H9 (cell line): ENCODE results near the gene CFAP73. TPM values are rescaled to one million over a fixed set of nuclear protein-coding genes. Genes with fewer than 3 reads are reported as not detected.

Source experiments
- DNase-seq: peaks from one replicate; pipeline ENCODE4 v3.0.0-alpha.2; 2017
- H2AFZ ChIP-seq: one replicate; pipeline ENCODE4 v1.6.1; 2013; ENCODE audit warnings: mild to moderate bottlenecking, low read length, control low read depth, moderate library complexity
- H2AK5ac ChIP-seq: 2 replicates; pipeline ENCODE4 v1.6.1; 2013; ENCODE audit warnings: low read length, control low read depth, mixed read lengths; ENCODE audit not compliant: insufficient read length
- H2BK120ac ChIP-seq: one replicate; pipeline ENCODE4 v1.6.1; 2013; ENCODE audit warnings: low read depth, mild to moderate bottlenecking, low read length, control low read depth, inconsistent platforms; ENCODE audit not compliant: poor library complexity, severe bottlenecking
- H2BK12ac ChIP-seq: 2 replicates; pipeline ENCODE4 v1.6.1; 2013; ENCODE audit warnings: low read length, control low read depth, mixed read lengths, low read depth; ENCODE audit not compliant: insufficient read length
- H2BK15ac ChIP-seq: 2 replicates; pipeline ENCODE4 v1.6.1; 2013; ENCODE audit warnings: low read depth, low read length, control low read depth
- H2BK20ac ChIP-seq: one replicate; pipeline ENCODE4 v1.6.1; 2013; ENCODE audit warnings: low read depth, mild to moderate bottlenecking, low read length, control low read depth, inconsistent platforms; ENCODE audit not compliant: poor library complexity, severe bottlenecking
- H2BK5ac ChIP-seq: 2 replicates; pipeline ENCODE4 v1.6.1; 2013; ENCODE audit warnings: low read length, control low read depth, mixed read lengths; ENCODE audit not compliant: insufficient read length
- H3K14ac ChIP-seq: 2 replicates; pipeline ENCODE4 v1.6.1; 2013; ENCODE audit warnings: low read length, control low read depth; ENCODE audit not compliant: insufficient read depth
- H3K18ac ChIP-seq: 2 replicates; pipeline ENCODE4 v1.6.1; 2013; ENCODE audit warnings: low read depth, mild to moderate bottlenecking, mixed read lengths, low read length, control low read depth; ENCODE audit not compliant: insufficient read length
- H3K23ac ChIP-seq: 2 replicates; pipeline ENCODE4 v1.6.1; 2013; ENCODE audit warnings: low read length, control low read depth, mixed read lengths, low read depth; ENCODE audit not compliant: insufficient read length
- H3K23me2 ChIP-seq: 2 replicates; pipeline ENCODE4 v1.6.1; 2013; ENCODE audit warnings: low read depth, mild to moderate bottlenecking, mixed read lengths, low read length, control low read depth; ENCODE audit not compliant: insufficient read length, poor library complexity, severe bottlenecking
- H3K27ac ChIP-seq: 2 replicates; pipeline ENCODE4 v1.5.1; 2013; ENCODE audit warnings: low read length, control low read depth, mixed read lengths, low read depth; ENCODE audit not compliant: insufficient read length
- H3K27me3 ChIP-seq: 2 replicates; pipeline ENCODE4 v1.6.1; 2013; ENCODE audit warnings: low read length, control low read depth, inconsistent platforms; ENCODE audit not compliant: insufficient read depth
- H3K4ac ChIP-seq: 2 replicates; pipeline ENCODE4 v1.6.1; 2013; ENCODE audit warnings: low read depth, mild to moderate bottlenecking, control low read depth, inconsistent platforms, low read length, moderate library complexity
- H3K4me1 ChIP-seq: 2 replicates; pipeline ENCODE4 v1.6.1; 2013; ENCODE audit warnings: low read length, control low read depth, inconsistent platforms; ENCODE audit not compliant: insufficient read depth
- H3K4me2 ChIP-seq: 2 replicates; pipeline ENCODE4 v1.6.1; 2013; ENCODE audit warnings: low read length, control low read depth, mixed read lengths; ENCODE audit not compliant: insufficient read length, insufficient read depth
- H3K56ac ChIP-seq: 2 replicates; pipeline ENCODE4 v1.6.1; 2013; ENCODE audit warnings: low read depth, mild to moderate bottlenecking, mixed read lengths, low read length, control low read depth; ENCODE audit not compliant: insufficient read length
- H3K79me1 ChIP-seq: 2 replicates; pipeline ENCODE4 v1.6.1; 2013; ENCODE audit warnings: low read depth, mild to moderate bottlenecking, moderate library complexity, low read length, control low read depth, inconsistent platforms; ENCODE audit not compliant: insufficient read depth, poor library complexity, severe bottlenecking
- H3K79me2 ChIP-seq: 2 replicates; pipeline ENCODE4 v1.6.1; 2013; ENCODE audit warnings: low read length, control low read depth, inconsistent platforms; ENCODE audit not compliant: insufficient read depth
- H3K9ac ChIP-seq: 2 replicates; pipeline ENCODE4 v1.6.1; 2013; ENCODE audit warnings: low read length, control low read depth, mixed read lengths; ENCODE audit not compliant: insufficient read length; ENCODE audit errors: extremely low read depth
- H3K9me3 ChIP-seq: one replicate; pipeline ENCODE4 v1.6.1; 2013; ENCODE audit warnings: low read depth, low read length, inconsistent platforms; ENCODE audit not compliant: control insufficient read depth
- H3T11ph ChIP-seq: one replicate; pipeline ENCODE4 v1.6.1; 2013; ENCODE audit warnings: mild to moderate bottlenecking, low read length, control low read depth, inconsistent platforms
- H4K20me1 ChIP-seq: one replicate; pipeline ENCODE4 v1.6.1; 2013; ENCODE audit not compliant: control insufficient read depth, insufficient read length, insufficient read depth
- H4K5ac ChIP-seq: 2 replicates; pipeline ENCODE4 v1.6.1; 2013; ENCODE audit warnings: low read depth, mild to moderate bottlenecking, mixed read lengths, low read length, control low read depth; ENCODE audit not compliant: insufficient read length
- H4K8ac ChIP-seq: replicated peaks from 2 replicates; pipeline ENCODE4 v1.6.1; 2013; ENCODE audit warnings: low read length, control low read depth, mixed read lengths, low read depth; ENCODE audit not compliant: insufficient read length
- H4K91ac ChIP-seq: 2 replicates; pipeline ENCODE4 v1.6.1; 2013; ENCODE audit warnings: low read depth, mild to moderate bottlenecking, moderate library complexity, mixed read lengths, low read length, control low read depth; ENCODE audit not compliant: insufficient read length
- H3K27ac Mint-ChIP-seq, 3 experiments: 2 replicates in 2 of 3; 3 replicates in 1 of 3; pipeline ENCODE4 v1.8.0; 2020 to 2021; ENCODE audit warnings: mixed read lengths in 3 of 3, mild to moderate bottlenecking in 1 of 3, moderate library complexity in 1 of 3
- H3K27me3 Mint-ChIP-seq: 2 replicates; pipeline ENCODE4 v1.8.0; 2021; ENCODE audit warnings: low read depth, mild to moderate bottlenecking, moderate library complexity, mixed read lengths
- H3K36me3 Mint-ChIP-seq, 3 experiments: 2 replicates in 2 of 3; 3 replicates in 1 of 3; pipeline ENCODE4 v1.8.0; 2020 to 2021; ENCODE audit warnings: low read depth in 3 of 3, mixed read lengths in 3 of 3; ENCODE audit not compliant: insufficient read depth in 1 of 3
- H3K4me1 Mint-ChIP-seq, 2 experiments: 2 replicates each; pipeline ENCODE4 v1.8.0; 2020; ENCODE audit warnings: mixed read lengths in 2 of 2
- H3K4me3 Mint-ChIP-seq, 2 experiments: 2 replicates in 1 of 2; 3 replicates in 1 of 2; pipeline ENCODE4 v1.8.0; 2020 to 2021; ENCODE audit warnings: mild to moderate bottlenecking in 2 of 2, mixed read lengths in 2 of 2, moderate library complexity in 1 of 2
- H3K9me3 Mint-ChIP-seq, 2 experiments: 2 replicates in 1 of 2; 3 replicates in 1 of 2; pipeline ENCODE4 v1.8.0; 2020; ENCODE audit warnings: mild to moderate bottlenecking in 2 of 2, mixed read lengths in 2 of 2, moderate library complexity in 1 of 2
- WGBS: extraction: QIAGEN DNeasy Blood & Tissue Kit; methylation state at CpG from one replicate; pipeline ENCODE4 v1.1.7; 2013; ENCODE audit warnings: missing lambda C conversion rate, low lambda C conversion rate, mixed read lengths; ENCODE audit not compliant: insufficient read length; ENCODE audit errors: extremely low coverage; 5-methylcytosine and 5-hydroxymethylcytosine counted together
- total RNA-seq: library from RNA; stranded (reverse); gene quantifications from 2 replicates; pipeline ENCODE4 v1.2.1, GENCODE V29; 2021
- TF ChIP-seq, protein P1 (sequence below): fragments of 200-600 bp; sonication (generic); conservative IDR thresholded peaks from 3 replicates; pipeline ENCODE4 v1.8.0; 2021; ENCODE audit warnings: antibody characterized with exemption, mild to moderate bottlenecking

The CFAP73 gene
- total RNA-seq, 1 experiment from 2014 or later: not detected

DNA sequence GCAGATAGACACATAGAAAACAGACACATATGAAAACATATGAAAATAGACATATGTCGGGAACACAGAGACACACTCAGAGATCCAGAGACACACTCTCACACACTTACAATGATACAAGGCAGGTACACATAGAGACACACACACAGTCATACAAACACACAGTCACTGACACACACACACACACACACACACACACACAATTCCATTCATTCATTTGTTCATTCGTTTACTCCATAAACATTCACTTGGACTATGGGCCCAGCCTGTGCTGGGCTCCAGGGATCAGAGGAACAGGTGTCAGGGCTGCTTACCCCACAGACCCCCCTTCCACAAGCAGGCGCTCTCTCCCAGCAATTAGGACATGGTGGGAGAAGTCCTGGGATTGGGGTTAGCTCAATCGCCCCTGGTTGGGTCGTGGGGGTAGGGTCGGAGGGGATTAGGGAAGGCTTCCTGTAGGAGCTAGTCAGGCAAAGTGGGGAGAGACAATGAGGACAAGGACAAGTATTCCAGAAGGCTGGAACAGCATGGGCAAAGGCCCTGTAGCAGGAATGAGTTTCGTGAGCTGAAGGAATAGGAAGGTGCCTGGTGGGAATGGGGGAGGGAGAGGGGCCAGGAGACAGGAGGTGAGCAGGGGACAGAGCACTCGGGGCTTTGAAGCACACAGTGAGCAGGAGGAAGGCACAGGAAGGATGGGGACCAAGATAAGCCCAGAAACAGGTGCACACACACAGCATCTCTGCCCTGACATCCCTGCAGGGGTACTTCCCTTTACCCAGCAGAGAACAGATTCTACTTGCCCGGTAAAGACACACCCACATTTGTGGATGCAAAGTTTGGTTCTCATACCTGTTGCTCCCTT is 20.5 kb upstream of the CFAP73 start:
- peaks cover 4% of the 10 kb centered on the region in 2 experiments; a peak in 3 of 4 replicates for H3K4me1 Mint-ChIP-seq
- H3K4me1 ChIP-seq: no peaks in the 10 kb centered on the region
- H4K20me1 ChIP-seq: no peaks in the 10 kb centered on the region
- H3K4ac ChIP-seq: no peak overlapping the region
- H3K4me2 ChIP-seq: no peak overlapping the region
- no peak overlapping the region for H3K14ac ChIP-seq
- peaks cover 0 to 2% of the 10 kb centered on the region in 2 experiments; a peak in 1 of 5 replicates for H3K9me3 Mint-ChIP-seq
- H2BK12ac ChIP-seq: no peak overlapping the region
- H3K4me3 Mint-ChIP-seq: no peak overlapping the region
- no peak overlapping the region for H2BK15ac ChIP-seq
- no peak overlapping the region for H4K8ac ChIP-seq
- H3K18ac ChIP-seq: no peak overlapping the region
- H3K27me3 ChIP-seq: no peaks in the 10 kb centered on the region
- no peak overlapping the region for H4K5ac ChIP-seq
- H3K23ac ChIP-seq: no peak overlapping the region
- no peak overlapping the region for H2BK120ac ChIP-seq
- no peak overlapping the region for H3K27ac Mint-ChIP-seq
- H2AFZ ChIP-seq: no peak overlapping the region
- H3K9me3 ChIP-seq: no peaks in the 10 kb centered on the region
- H3T11ph ChIP-seq: no peak overlapping the region
- no peak overlapping the region for H3K9ac ChIP-seq
- H3K79me2 ChIP-seq: no peaks in the 10 kb centered on the region
- H2BK20ac ChIP-seq: no peak overlapping the region
- peaks cover 12% of the 10 kb centered on the region for H3K27me3 Mint-ChIP-seq
- H3K27ac ChIP-seq: no peak overlapping the region
- no peak overlapping the region for H2BK5ac ChIP-seq
- H3K56ac ChIP-seq: no peak overlapping the region
- H2AK5ac ChIP-seq: no peak overlapping the region
- H3K23me2 ChIP-seq: no peaks in the 10 kb centered on the region
- H4K91ac ChIP-seq: no peak overlapping the region
- DNase-seq: no peak
- TF ChIP-seq, protein P1, sequence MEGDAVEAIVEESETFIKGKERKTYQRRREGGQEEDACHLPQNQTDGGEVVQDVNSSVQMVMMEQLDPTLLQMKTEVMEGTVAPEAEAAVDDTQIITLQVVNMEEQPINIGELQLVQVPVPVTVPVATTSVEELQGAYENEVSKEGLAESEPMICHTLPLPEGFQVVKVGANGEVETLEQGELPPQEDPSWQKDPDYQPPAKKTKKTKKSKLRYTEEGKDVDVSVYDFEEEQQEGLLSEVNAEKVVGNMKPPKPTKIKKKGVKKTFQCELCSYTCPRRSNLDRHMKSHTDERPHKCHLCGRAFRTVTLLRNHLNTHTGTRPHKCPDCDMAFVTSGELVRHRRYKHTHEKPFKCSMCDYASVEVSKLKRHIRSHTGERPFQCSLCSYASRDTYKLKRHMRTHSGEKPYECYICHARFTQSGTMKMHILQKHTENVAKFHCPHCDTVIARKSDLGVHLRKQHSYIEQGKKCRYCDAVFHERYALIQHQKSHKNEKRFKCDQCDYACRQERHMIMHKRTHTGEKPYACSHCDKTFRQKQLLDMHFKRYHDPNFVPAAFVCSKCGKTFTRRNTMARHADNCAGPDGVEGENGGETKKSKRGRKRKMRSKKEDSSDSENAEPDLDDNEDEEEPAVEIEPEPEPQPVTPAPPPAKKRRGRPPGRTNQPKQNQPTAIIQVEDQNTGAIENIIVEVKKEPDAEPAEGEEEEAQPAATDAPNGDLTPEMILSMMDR: no peak
- WGBS: no CpG with 5 or more reads among the region's 9 CpGs
- H3K79me1 ChIP-seq: no peaks in the 10 kb centered on the region
- no peaks in the 10 kb centered on the region for H3K36me3 Mint-ChIP-seq
